CD8-positive, alpha-beta memory T cell (primary cell): ENCODE measurements around the gene MRPL23. TPM values are rescaled to one million over a fixed set of nuclear protein-coding genes. Genes with fewer than 3 reads are reported as not detected.

Experiments used
- CTCF ChIA-PET: fragments of 350-600 bp; sonication (Branson Sonifier 250); formaldehyde crosslinking; loops from one replicate; lab custom pipeline; 2021; ENCODE audit warnings: antibody characterized with exemption; lab: Charles Lee
- POLR2A ChIA-PET: fragments of 350-600 bp; sonication (Branson Sonifier 250); formaldehyde crosslinking; loops from one replicate; lab custom pipeline; 2021; ENCODE audit warnings: antibody characterized with exemption; lab: Charles Lee
- DNase-seq, 5 donors: peaks; one replicate each; pipeline versions ENCODE4 v3.0.0 to v3.0.0-alpha.2; 2020 to 2022; ENCODE audit warnings: mixed read lengths in 1 of 5
- H3K27ac ChIP-seq: one replicate; pipeline ENCODE4 v1.7.0; 2013; ENCODE audit warnings: low read depth, mild to moderate bottlenecking, low read length, moderate library complexity
- H3K27me3 ChIP-seq: 2 replicates; pipeline ENCODE4 v1.7.0; 2013; ENCODE audit warnings: low read length, mild to moderate bottlenecking; ENCODE audit not compliant: insufficient read depth, poor library complexity, severe bottlenecking
- H3K36me3 ChIP-seq: 2 replicates; pipeline ENCODE4 v1.7.0; 2013; ENCODE audit warnings: mild to moderate bottlenecking, low read length, moderate library complexity; ENCODE audit not compliant: insufficient read depth
- H3K4me1 ChIP-seq: 2 replicates; pipeline ENCODE4 v1.7.0; 2013; ENCODE audit warnings: mild to moderate bottlenecking, low read length, moderate library complexity; ENCODE audit not compliant: insufficient read depth
- H3K4me3 ChIP-seq: 2 replicates; pipeline ENCODE4 v1.7.0; 2013; ENCODE audit warnings: mild to moderate bottlenecking, low read length
- H3K9me3 ChIP-seq: 2 replicates; pipeline ENCODE4 v1.7.0; 2013; ENCODE audit warnings: mild to moderate bottlenecking, low read length
- H3K27ac Mint-ChIP-seq, 8 donors: one replicate each; pipeline ENCODE4 v1.8.0; 2020 to 2021; ENCODE audit warnings: mixed read lengths in 8 of 8, mild to moderate bottlenecking in 6 of 8, inconsistent platforms in 3 of 8, moderate library complexity in 3 of 8
- H3K27me3 Mint-ChIP-seq, 2 donors: one replicate each; pipeline ENCODE4 v1.8.0; 2020 to 2021; ENCODE audit warnings: mixed read lengths in 2 of 2, mild to moderate bottlenecking in 1 of 2, moderate library complexity in 1 of 2
- H3K36me3 Mint-ChIP-seq, 3 donors: one replicate each; pipeline ENCODE4 v1.8.0; 2020 to 2021; ENCODE audit warnings: mixed read lengths in 3 of 3, inconsistent platforms in 1 of 3, mild to moderate bottlenecking in 1 of 3
- H3K4me1 Mint-ChIP-seq, 3 donors: one replicate each; pipeline ENCODE4 v1.8.0; 2020 to 2021; ENCODE audit warnings: mixed read lengths in 3 of 3, inconsistent platforms in 1 of 3, mild to moderate bottlenecking in 1 of 3
- H3K4me3 Mint-ChIP-seq, 7 donors: one replicate each; pipeline ENCODE4 v1.8.0; 2020 to 2021; ENCODE audit warnings: mixed read lengths in 7 of 7, mild to moderate bottlenecking in 6 of 7, moderate library complexity in 4 of 7, inconsistent platforms in 2 of 7
- H3K9me3 Mint-ChIP-seq, 5 donors: one replicate each; pipeline ENCODE4 v1.8.0; 2020 to 2022; ENCODE audit warnings: mixed read lengths in 5 of 5, mild to moderate bottlenecking in 3 of 5, moderate library complexity in 2 of 5, inconsistent platforms in 1 of 5
- polyA plus RNA-seq: library from polyadenylated mRNA; unstranded; fragments of 300-500 nt; fragmentation: Illumina TruSeq; gene quantifications from one replicate; pipeline ENCODE4 v1.2.3, GENCODE V29; 2021
- total RNA-seq, 2 experiments: library from RNA; stranded (reverse); gene quantifications; one replicate each; pipeline ENCODE4 v1.2.3, GENCODE V29; 2021

The MRPL23 gene
- total and polyA plus RNA-seq, 3 experiments from 2014 or later, result 9.3 to 129 (median 127) TPM

DNA sequence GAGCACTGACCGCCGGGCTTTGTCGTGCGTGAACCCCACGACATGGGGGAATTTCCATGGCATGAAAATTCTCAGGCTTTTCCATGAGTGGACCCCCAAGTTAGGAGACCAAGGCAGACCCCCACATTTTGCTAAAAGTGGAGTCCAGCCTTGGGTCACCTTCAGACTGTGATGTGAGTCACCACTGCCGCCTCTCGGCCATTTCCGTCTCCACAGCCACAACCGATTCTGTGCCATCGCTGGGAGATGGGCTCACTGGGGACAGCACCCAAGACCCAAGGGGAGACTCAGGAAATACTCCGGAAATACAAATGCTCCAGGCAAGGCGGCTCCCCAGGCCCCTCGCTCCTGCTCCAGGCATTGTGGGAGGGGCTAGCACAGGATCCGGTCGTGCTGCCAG lies 51.7 kb downstream of the MRPL23 start:
- Mint-ChIP-seq H3K4me1 (no peaks in the 10 kb centered on the region), H3K27ac (no peak overlapping the region), H3K36me3 (no peaks in the 10 kb centered on the region), H3K4me3 (no peak overlapping the region), H3K27me3 (no peaks in the 10 kb centered on the region), H3K9me3 (no peaks in the 10 kb centered on the region)
- ChIA-PET CTCF (interaction anchor here (1.0 to 4.4 kb wide), 3 partner anchors 153 to 306 kb away, joined by 3 to 58 read pairs (median 40); partner anchors contain the start of gene SYT8), POLR2A (no interaction called here)
- no peak overlapping the region for H3K4me3 ChIP-seq
- no peaks in the 10 kb centered on the region for H3K9me3 ChIP-seq
- no peaks in the 10 kb centered on the region for H3K36me3 ChIP-seq
- H3K27me3 ChIP-seq, result no peaks in the 10 kb centered on the region
- no peak overlapping the region for H3K27ac ChIP-seq
- H3K4me1 ChIP-seq, result no peaks in the 10 kb centered on the region
- DNase-seq, result no peak

DNA sequence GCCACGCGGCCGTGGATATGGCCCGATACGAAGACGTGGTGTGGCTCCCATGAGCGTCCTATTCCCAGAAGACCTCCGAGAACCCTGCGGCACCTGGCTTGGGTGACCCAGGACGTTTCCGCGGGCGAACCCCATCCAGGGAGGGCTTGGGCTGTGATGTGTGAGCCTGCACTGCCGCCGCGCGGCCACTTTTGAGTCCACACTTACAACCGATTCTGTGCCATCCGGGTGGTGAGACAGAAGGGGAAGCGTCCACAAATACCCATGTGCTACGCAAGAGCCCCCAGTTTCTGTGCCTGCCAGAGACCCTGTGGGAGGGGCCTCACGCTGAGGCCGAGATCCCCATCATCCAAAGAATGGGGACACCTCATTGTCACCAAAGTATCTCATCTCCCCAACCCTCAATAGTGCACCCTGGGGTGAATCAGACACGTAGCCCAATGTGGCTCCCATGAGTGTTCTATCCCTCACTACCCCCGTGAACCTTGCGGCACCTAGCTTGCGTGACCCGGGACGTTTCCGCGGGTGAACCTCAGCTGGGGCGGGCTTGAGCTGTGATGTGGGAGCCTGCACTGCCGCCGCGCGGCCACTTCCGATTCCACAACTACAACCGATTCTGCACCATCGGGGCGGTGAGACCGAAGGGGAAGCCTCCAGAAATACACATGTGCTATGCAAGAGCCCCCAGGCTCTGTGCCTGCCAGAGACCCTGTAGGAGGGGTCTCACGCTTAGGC lies 55.1 kb downstream of the MRPL23 start:
- H3K9me3 Mint-ChIP-seq, result no peaks in the 10 kb centered on the region
- H3K36me3 ChIP-seq, result no peaks in the 10 kb centered on the region
- DNase-seq, result no peak
- no peak overlapping the region for H3K27ac Mint-ChIP-seq
- no peaks in the 10 kb centered on the region for H3K27me3 ChIP-seq
- POLR2A ChIA-PET, result interaction anchor here (0.6 kb wide), 1 partner anchor 17 kb away, joined by 3 read pairs; no protein-coding TSS in a partner anchor
- H3K4me1 Mint-ChIP-seq, result no peaks in the 10 kb centered on the region
- CTCF ChIA-PET, result interaction anchor here (1.0 to 4.4 kb wide), 17 partner anchors 12 to 732 kb away, joined by 3 to 58 read pairs (median 6); partner anchors contain the start of genes LSP1, SYT8 and TNNI2
- no peaks in the 10 kb centered on the region for H3K36me3 Mint-ChIP-seq
- H3K27ac ChIP-seq, result no peak overlapping the region
- H3K4me3 ChIP-seq, result no peak overlapping the region
- H3K27me3 Mint-ChIP-seq, result no peaks in the 10 kb centered on the region
- no peaks in the 10 kb centered on the region for H3K9me3 ChIP-seq
- H3K4me1 ChIP-seq, result no peaks in the 10 kb centered on the region
- no peak overlapping the region for H3K4me3 Mint-ChIP-seq

DNA sequence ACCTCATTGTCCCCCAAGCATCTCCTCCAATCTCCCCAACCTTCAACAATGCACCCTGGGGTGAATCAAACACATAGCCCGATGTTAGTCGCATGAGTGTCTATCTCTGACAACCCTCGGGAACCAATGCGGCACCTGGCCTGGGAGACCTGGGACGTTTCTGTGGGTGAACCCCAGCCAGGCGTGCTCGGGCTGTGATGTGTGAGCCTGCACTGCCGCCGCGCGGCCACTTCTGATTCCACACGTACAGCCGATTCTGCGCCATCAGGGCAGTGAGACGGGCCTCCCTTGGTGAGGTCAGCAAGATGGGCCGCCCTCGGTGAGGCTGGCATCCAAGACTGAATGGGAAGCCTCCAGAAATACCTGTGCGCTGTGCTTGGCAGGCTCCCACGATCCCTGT lies 55.7 kb downstream of the MRPL23 start:
- no peaks in the 10 kb centered on the region for H3K36me3 ChIP-seq
- Mint-ChIP-seq H3K27me3 (no peaks in the 10 kb centered on the region), H3K9me3 (no peaks in the 10 kb centered on the region), H3K36me3 (no peaks in the 10 kb centered on the region), H3K4me1 (no peaks in the 10 kb centered on the region), H3K4me3 (no peak overlapping the region), H3K27ac (no peak overlapping the region)
- ChIA-PET CTCF (interaction anchor here (1.0 to 4.4 kb wide), 14 partner anchors 11 to 733 kb away, joined by 3 to 58 read pairs (median 6); partner anchors contain the start of genes LSP1, SYT8 and TNNI2), POLR2A (interaction anchor here (0.6 kb wide), 1 partner anchor 18 kb away, joined by 3 read pairs; no protein-coding TSS in a partner anchor)
- H3K4me3 ChIP-seq, result no peak overlapping the region
- H3K27ac ChIP-seq, result no peak overlapping the region
- no peaks in the 10 kb centered on the region for H3K9me3 ChIP-seq
- DNase-seq, result no peak
- H3K27me3 ChIP-seq, result no peaks in the 10 kb centered on the region
- H3K4me1 ChIP-seq, result no peaks in the 10 kb centered on the region

DNA sequence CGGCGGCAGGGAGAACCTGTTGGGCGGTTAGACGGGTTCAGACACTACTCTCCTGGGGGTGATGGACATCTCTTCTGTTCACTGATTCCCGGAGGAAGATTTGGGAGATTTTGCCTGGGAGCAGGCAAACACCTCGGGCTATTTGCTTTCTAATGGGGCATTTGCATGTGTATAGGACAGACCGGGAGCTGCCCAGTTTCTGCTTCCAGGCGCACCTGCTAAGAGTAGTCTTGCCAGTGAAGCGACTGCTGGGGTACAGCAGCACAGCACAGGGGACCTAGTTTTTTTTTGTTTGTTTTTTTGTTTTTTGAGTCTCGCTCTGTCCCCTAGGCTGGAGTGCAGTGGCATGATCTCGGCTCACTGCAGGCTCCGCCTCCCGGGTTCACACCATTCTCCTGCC lies 57.3 kb downstream of the MRPL23 start:
- Mint-ChIP-seq H3K27ac (no peak overlapping the region), H3K4me1 (no peaks in the 10 kb centered on the region), H3K9me3 (no peaks in the 10 kb centered on the region), H3K36me3 (no peaks in the 10 kb centered on the region), H3K27me3 (no peaks in the 10 kb centered on the region), H3K4me3 (no peak overlapping the region)
- Histone ChIP-seq H3K36me3 (no peaks in the 10 kb centered on the region), H3K4me1 (no peaks in the 10 kb centered on the region), H3K9me3 (no peaks in the 10 kb centered on the region), H3K4me3 (no peak overlapping the region), H3K27me3 (no peaks in the 10 kb centered on the region), H3K27ac (no peak overlapping the region)
- DNase-seq, result no peak
- CTCF ChIA-PET, result interaction anchor here (1.8 kb wide), 1 partner anchor 311 kb away, joined by 7 read pairs; no protein-coding TSS in a partner anchor
- POLR2A ChIA-PET, result no interaction called here

Other genes with a start within 250 kb of the MRPL23 start
- under 1 TPM; 0.39 to 0.95 TPM for gene IFITM10, start 196.7 kb upstream of the MRPL23 start, total RNA-seq
- 0.10 TPM for gene IFITM10, start 196.7 kb upstream of the MRPL23 start, polyA plus RNA-seq
- gene CTSD, start 183.4 kb upstream of the MRPL23 start, total RNA-seq, result 100 to 1,000 TPM; 110 to 116 TPM
- 206 TPM for gene CTSD, start 183.4 kb upstream of the MRPL23 start, polyA plus RNA-seq
- gene SYT8, start 112.3 kb upstream of the MRPL23 start, total RNA-seq, result not detected
- gene SYT8, start 112.3 kb upstream of the MRPL23 start, polyA plus RNA-seq, result not detected
- gene TNNI2, start 108.4 kb upstream of the MRPL23 start, total RNA-seq, result under 1 TPM in 1 of 2 experiments, not detected in 1; 0.33 TPM
- not detected for gene TNNI2, start 108.4 kb upstream of the MRPL23 start, polyA plus RNA-seq
- gene LSP1, start 94.2 kb upstream of the MRPL23 start, total RNA-seq, result 100 to 1,000 TPM; 226 to 230 TPM
- gene LSP1, start 94.2 kb upstream of the MRPL23 start, polyA plus RNA-seq, result 496 TPM
- not detected for gene PRR33, start 55.4 kb upstream of the MRPL23 start, total RNA-seq
- gene PRR33, start 55.4 kb upstream of the MRPL23 start, polyA plus RNA-seq, result 0.17 TPM
- gene TNNT3, start 27.6 kb upstream of the MRPL23 start, total RNA-seq, result 1 to 10 TPM; 1.4 to 1.6 TPM
- not detected for gene TNNT3, start 27.6 kb upstream of the MRPL23 start, polyA plus RNA-seq
- not detected for gene H19, start 50.5 kb downstream of the MRPL23 start, total RNA-seq
- not detected for gene H19, start 50.5 kb downstream of the MRPL23 start, polyA plus RNA-seq
- gene IGF2, start 192.1 kb downstream of the MRPL23 start, total RNA-seq, result 1 to 10 TPM; 3.3 to 3.5 TPM
- not detected for gene IGF2, start 192.1 kb downstream of the MRPL23 start, polyA plus RNA-seq
- gene INS, start 213.9 kb downstream of the MRPL23 start, total RNA-seq, result not detected
- gene INS, start 213.9 kb downstream of the MRPL23 start, polyA plus RNA-seq, result not detected
- not detected for gene TH, start 224.5 kb downstream of the MRPL23 start, total RNA-seq
- gene TH, start 224.5 kb downstream of the MRPL23 start, polyA plus RNA-seq, result not detected